Activated CD8-positive, alpha-beta memory T cell treated with anti-CD3 and anti-CD28 coated beads, Interleukin-2, amount 50 U/mL, for 24 hours (primary cell): Measurements from ENCODE around the gene IPO5.
"Not testable (repeated sequence)": the region's sequence is repeated elsewhere in the genome, so short reads cannot be mapped to it uniquely, and the experiment has no call there.

Experiments
- DNase-seq: peaks from one replicate; pipeline ENCODE4 v3.0.0-alpha.2; 2020; ENCODE audit errors: extremely low read depth

The IPO5 gene

DNA sequence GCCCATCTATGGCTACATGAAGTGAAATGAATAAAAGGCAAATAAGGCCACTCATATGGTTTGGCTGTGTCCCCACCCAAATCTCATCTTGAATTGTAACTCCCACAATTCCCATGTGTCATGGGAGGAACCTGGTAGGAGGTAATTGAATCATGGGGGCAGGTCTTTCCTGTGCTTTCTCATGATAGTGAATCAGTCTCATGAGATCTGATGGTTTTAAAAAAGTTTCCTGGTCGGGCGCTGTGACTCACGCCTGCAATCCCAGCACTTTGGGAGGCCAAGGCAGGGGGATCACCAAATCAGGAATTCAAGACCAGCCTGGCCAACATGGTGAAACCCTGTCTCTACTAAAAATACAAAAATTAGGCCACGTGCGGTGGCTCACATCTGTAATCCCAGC is 4.2 kb upstream of the IPO5 start:
- DNase-seq, result not testable (repeated sequence)

DNA sequence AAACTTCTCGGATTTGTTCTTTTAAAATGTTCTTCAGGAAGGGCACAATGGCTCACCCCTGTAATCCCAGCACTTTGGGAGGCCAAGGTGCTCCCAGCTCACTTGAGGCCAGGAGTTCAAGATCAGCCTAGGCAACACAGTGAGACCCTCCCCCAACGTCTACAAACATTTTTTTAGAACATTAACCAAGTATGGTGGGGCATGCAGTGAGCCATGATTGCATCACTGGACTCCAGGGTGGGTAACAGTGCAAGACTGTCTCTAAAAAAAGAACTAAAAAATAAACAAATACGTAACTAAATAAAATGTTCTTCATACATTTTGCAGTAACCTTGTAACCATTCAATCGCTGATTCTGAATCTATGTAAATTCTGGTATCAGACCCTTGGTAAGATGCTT is 2.1 kb upstream of the IPO5 start:
- no peak for DNase-seq

GRCh38 chr13:97952831-97953230 is 644 bp upstream of the IPO5 start:
- not testable (repeated sequence) for DNase-seq

- no peak for DNase-seq
Observed at GRCh38 chr13:97961340-97961739, 7.9 kb downstream of the IPO5 start.

DNA sequence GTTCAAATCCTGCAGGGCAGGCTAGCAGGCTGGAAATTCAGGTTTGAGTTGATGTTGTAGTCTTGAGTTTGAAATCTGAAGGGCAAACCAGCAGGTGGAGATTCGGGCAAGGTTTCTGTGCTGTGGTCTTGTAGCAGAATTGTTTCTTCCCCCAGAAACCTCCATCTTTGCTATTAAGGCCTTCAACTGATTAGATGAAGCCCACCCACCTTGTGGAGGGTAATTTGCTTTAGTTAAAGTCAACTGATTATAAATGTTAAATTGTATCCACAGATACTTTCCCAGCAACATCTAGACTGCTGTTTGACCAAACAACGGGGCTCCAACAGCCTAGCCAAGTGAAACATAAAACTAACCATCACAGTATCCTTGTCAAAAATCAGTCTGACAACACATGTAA is 9.4 kb downstream of the IPO5 start:
- no peak for DNase-seq

GRCh38 chr13:97967226-97967625 is 13.8 kb downstream of the IPO5 start:
- no peak for DNase-seq

- no peak for DNase-seq
Observed at GRCh38 chr13:97967948-97968347, 14.5 kb downstream of the IPO5 start.

DNA sequence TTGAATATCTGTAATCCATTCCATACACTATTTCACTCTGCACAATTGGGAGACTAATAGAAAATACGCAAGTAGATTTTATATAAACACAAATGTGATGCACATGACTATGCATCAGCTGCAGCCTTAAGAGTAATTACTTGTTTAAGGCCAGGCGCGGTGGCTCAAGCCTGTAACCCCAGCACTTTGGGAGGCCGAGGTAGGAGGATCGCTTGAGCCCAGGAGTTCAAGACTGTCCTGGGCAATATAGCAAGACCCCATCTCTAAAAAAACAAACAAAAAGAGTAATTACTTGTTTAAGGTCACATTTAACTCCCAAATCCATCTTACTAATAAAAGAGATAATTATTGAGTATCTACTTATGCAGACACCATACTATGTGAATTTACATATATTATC is 18.0 kb downstream of the IPO5 start:
- no peak for DNase-seq

GRCh38 chr13:97974773-97975172 is 21.3 kb downstream of the IPO5 start:
- DNase-seq, result no peak

GRCh38 chr13:97975280-97975847 is 21.9 kb downstream of the IPO5 start:
- DNase-seq, result no peak

- peak; percentile 66 for DNase-seq
Observed at GRCh38 chr13:97975848-97976609, 22.6 kb downstream of the IPO5 start.

DNA sequence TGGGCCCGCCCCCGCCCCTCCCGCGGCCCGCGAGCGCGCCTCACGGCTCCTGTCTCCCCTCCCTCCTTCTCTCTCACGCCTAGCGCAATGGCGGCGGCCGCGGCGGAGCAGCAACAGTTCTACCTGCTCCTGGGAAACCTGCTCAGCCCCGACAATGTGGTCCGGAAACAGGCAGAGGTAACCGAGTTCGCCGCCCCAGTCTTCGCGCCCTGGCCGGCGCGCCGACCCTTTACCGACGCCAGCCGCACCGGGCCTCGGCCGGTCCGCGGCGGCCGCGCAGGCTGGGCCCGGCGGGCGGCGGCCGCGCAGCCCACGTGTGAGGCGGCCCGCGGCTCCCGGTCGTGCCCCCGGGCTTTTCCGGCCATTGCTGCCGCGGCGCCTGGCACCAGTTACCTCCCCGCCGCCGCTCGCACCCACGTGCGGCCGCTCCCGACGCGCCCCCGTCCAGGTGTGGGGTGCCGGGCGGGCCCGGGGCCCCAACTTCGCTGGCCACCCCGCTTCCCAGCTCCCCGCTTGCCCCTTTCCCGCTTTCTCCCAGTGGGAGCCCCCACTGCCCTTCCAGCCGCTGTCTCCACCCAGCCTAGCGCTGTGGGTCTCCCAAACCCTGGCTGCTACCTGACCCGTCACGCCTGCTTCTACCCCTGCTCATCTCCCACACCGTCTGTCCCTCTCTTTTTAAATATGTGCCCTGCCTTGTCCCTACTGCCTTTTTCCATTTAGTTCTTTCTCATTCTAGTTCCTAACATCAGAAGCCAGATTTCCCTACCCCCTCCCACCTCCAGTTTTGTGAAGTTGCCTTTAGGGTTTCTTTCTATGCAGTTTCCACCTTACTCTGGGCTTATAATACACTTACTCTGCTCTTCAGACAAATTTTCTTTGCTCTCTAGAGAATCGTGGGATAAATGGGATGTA is 23.4 kb downstream of the IPO5 start:
- DNase-seq, result no peak

- DNase-seq, result no peak
Observed at GRCh38 chr13:97977982-97978381, 24.5 kb downstream of the IPO5 start.

DNA sequence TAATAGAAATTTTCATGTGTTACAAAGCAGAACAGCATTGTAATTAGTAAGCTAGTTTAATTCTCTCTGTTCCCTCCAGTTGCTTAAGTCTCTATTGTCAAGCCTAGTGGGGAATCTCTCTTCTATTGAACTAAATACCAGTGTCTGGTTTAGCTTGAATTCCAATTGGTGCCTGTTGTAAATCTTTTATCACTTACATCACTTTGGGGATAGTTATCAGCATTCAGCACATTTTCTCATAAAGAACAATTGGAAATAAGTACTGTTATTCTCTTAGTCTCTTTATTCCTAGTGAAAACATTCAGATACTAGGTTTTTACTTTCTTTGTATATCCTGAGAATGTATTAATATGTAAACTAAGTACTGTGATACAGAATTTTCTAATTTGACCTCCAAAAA is 25.2 kb downstream of the IPO5 start:
- no peak for DNase-seq

GRCh38 chr13:97979051-97979450 is 25.6 kb downstream of the IPO5 start:
- DNase-seq, result no peak

DNA sequence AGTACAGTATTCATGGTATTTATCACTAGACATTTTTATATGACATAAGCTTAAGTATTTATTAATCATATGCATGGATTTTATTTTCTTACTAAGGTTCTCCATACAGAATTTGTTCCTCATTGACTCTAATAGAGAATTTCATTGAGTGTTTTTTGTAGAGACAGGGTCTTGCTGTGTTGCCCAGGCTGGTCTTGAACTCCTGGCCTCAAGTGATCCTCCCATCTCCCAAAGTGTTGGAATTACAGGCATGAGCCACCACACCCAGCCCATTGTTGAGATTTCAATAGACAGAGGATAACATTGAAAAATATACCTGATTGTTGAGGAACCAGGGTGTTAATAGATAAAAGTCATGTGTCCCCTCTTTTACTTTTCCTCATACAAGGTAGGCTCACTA is 26.1 kb downstream of the IPO5 start:
- DNase-seq, result no peak

DNA sequence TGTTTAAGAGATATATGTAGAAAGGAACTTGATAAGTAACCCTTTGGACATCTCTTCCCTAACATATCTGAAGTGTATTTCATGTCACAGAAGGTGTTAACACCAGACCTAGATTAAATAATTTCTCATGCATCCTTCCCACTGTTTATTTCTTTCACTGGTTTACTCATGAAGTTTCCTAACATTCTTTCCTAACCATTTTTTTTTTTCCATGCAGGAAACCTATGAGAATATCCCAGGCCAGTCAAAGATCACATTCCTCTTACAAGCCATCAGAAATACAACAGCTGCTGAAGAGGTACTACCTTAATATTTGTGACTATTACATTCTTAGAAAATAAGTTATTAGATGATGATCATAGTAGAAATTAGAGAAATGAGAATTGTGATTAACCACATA is 28.8 kb downstream of the IPO5 start:
- no peak for DNase-seq

DNA sequence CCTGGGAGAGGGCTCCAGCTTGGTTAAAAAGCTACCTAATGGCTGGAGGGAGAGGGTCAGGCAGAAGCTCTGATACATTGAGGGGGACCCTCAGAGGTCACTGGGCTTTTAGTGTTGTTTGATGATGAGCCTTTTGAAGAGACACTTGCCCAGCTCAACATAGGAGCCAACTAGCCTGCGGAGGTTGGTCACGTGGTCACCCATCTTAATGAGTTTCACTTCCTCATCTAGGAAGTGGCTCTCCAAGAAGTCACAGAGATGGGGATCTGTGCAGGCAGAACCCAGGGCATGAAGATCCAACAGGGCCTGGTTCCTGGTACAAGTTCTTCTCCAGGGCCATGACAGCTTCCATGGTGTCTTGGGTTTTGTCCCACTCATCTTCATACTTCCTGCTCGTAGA is 33.4 kb downstream of the IPO5 start:
- no peak for DNase-seq

DNA sequence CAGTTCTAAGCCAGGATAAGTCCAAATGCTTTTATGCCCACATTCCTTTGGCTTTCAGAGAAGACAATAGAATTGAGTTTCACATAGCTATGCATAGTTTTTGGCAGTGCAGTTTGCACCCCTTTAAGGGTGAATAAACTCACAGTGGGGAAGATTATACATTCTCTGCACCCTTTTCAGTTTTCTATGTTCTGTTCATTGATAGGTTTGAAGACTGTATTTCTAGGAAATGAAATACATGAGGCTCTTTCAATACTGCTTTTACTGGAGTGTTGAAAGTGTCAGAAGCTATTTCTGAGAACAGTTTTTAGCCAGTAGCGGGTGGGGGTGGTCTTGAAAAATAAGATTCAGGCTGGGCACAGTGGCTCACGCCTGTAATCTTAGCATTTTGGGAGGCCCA is 46.2 kb downstream of the IPO5 start:
- DNase-seq, result no peak

GRCh38 chr13:98004107-98004506 is 50.6 kb downstream of the IPO5 start:
- no peak for DNase-seq

DNA sequence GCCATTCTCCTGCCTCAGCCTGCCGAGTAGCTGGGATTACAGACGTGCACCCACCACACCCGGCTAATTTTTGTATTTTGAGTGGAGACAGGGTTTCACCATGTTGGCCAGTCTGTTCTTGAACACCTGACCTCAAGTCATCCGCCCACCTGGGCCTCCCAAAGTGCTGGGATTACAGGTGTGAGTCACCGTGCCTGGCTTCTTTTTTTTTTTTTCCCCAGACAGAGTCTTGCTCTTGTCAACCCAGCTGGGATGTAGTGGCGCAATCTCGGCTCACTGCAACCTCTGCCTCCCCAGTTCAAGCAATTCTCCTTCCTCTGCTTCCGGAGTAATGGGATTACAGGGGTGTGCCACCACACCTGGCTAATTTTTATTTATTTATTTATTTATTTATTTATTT is 51.5 kb downstream of the IPO5 start:
- not testable (repeated sequence) for DNase-seq

GRCh38 chr13:98007001-98007400 is 53.5 kb downstream of the IPO5 start:
- DNase-seq, result no peak

- DNase-seq, result no peak
Observed at GRCh38 chr13:98013241-98013640, 59.8 kb downstream of the IPO5 start.
